Heart left ventricle (tissue), 16 donors: ENCODE data around the gene CPE. TPM values are rescaled to one million over a fixed set of nuclear protein-coding genes. Genes with fewer than 3 reads are reported as not detected.
A peak's percentile ranks its signal among the peaks of the same experiment; 100 is the strongest.

Experiments
- ATAC-seq, 4 donors: fragments of 200-7000 bp; cut with Tn5 transposase; one replicate each; pipeline ENCODE4 v1.9.1; 2020 to 2022; ENCODE audit warnings: moderate library complexity in 4 of 4, mild to moderate bottlenecking in 3 of 4, moderate number of reproducible peaks in 1 of 4
- DNase-seq, 5 donors: peaks; one replicate each; pipeline ENCODE4 v3.0.0-alpha.2; 2020
- H3K27ac ChIP-seq, 12 donors: fragments of 200-600 bp; sonication (generic) in 4 of 12; one replicate each; pipeline versions ENCODE4 v1.5.0 to v1.8.0; 2016 to 2022; ENCODE audit warnings: mild to moderate bottlenecking in 2 of 12
- H3K27me3 ChIP-seq, 9 donors: fragments of 200-600 bp; sonication (generic) in 2 of 9; one replicate each; pipeline versions ENCODE4 v1.5.1 to v1.8.0; 2016 to 2022; ENCODE audit warnings: mild to moderate bottlenecking in 3 of 9
- H3K36me3 ChIP-seq, 9 donors: fragments of 200-600 bp; sonication (generic) in 2 of 9; one replicate each; pipeline versions ENCODE4 v1.5.0 to v1.8.0; 2018 to 2022; ENCODE audit warnings: mild to moderate bottlenecking in 2 of 9
- H3K4me1 ChIP-seq, 12 donors: fragments of 200-600 bp; sonication (generic) in 4 of 12; one replicate each; pipeline versions ENCODE4 v1.5.0 to v1.8.0; 2016 to 2022; ENCODE audit warnings: mild to moderate bottlenecking in 3 of 12
- H3K4me3 ChIP-seq, 12 donors: fragments of 200-600 bp; sonication (generic) in 4 of 12; one replicate each; pipeline versions ENCODE4 v1.5.0 to v1.8.0; 2017 to 2022; ENCODE audit warnings: mild to moderate bottlenecking in 9 of 12, moderate library complexity in 4 of 12
- H3K9me3 ChIP-seq, 12 donors: fragments of 200-600 bp; sonication (generic) in 4 of 12; one replicate each; pipeline versions ENCODE4 v1.5.0 to v1.8.0; 2016 to 2022; ENCODE audit warnings: mild to moderate bottlenecking in 1 of 12
- CTCF ChIP-seq, 12 donors: fragments of 200-600 bp; sonication (generic) in 4 of 12; IDR thresholded peaks; one replicate each; pipeline versions ENCODE4 v1.5.0 to v1.8.0; 2018 to 2022; ENCODE audit warnings: antibody characterized with exemption in 12 of 12, mild to moderate bottlenecking in 5 of 12
- POLR2A ChIP-seq, 2 donors: fragments of 450-650 bp; IDR thresholded peaks; one replicate each; pipeline ENCODE4 v1.6.1; 2017; ENCODE audit warnings: antibody characterized with exemption in 2 of 2, mild to moderate bottlenecking in 2 of 2, moderate library complexity in 2 of 2
- WGBS, 4 donors: extraction: QIAGEN DNeasy Blood & Tissue Kit in 2 of 4; methylation state at CpG; one replicate each; pipeline versions ENCODE4 v1.1.5 to v1.1.7; 2013 to 2018; 5-methylcytosine and 5-hydroxymethylcytosine counted together
- intact Hi-C, 10 donors: fragments of 100-400 bp; cut with DNase I; formaldehyde crosslinking; loops; one replicate each; pipeline versions ENCODE4 v1.11.1 to v1.14.2; 2022
- polyA plus RNA-seq, 2 donors: library from polyadenylated mRNA; stranded (reverse); fragments of 200-250 nt; gene quantifications; one replicate each; pipeline ENCODE4 v1.2.3, GENCODE V29; 2013
- total RNA-seq, 9 donors: library from RNA; depleted of rRNA in 2 of 9; stranded (reverse); fragments of >200 nt in 2 of 9; fragmentation: NEBNext Ultra II Directional in 3 of 9; extraction: Animal tissue kit (Norgen Biotek cat#: 25700) in 3 of 9; gene quantifications; one replicate each; pipeline versions ENCODE4 v1.1.0 to v1.2.4, GENCODE V29; 2016 to 2023
- donor health status: ischemic (EF 13 %, LVEDD 7.1; RV severe dilation, severe dysfunction).
- donor health status: healthy with polysubstance abuse.
- donor health status: DM: no; HTN: yes; CAD: no.
- donor health status: DM: no; HTN: no; CAD: no.
- donor health status: ischemic (EF 25% LVEDD 6.9; RV normal size, moderate dysfunction).
- donor health status: ischemic (EF 25% LVEDD 5.7; RV mildly dilated, moderate dysfunction).
- donor health status: healthy.
- donor health status: DM: yes; HTN: yes; CAD: no.
- donor health status: ischemic (EF 35%, LVEDD 5.7; RV mildly dilated, moderate dysfunction).
- donor health status: nonischemic (EF 11% LVEDD 7.7; RV severe dilation, severe dysfunction).
- donor health status: DM: yes; HTN: yes; CAD: no.
- donor health status: PGD.
- donor health status: ischemic (EF 29% LVEDD 5.4; RV normal size, mild dysfunction).
- donor health status: nonischemic (EF 23%, LVEDD 6.1; RV moderate dilation, normal function).

Gene CPE
- total and polyA plus RNA-seq, 11 donors: 13.3 to 115 (median 28.4) TPM

DNA sequence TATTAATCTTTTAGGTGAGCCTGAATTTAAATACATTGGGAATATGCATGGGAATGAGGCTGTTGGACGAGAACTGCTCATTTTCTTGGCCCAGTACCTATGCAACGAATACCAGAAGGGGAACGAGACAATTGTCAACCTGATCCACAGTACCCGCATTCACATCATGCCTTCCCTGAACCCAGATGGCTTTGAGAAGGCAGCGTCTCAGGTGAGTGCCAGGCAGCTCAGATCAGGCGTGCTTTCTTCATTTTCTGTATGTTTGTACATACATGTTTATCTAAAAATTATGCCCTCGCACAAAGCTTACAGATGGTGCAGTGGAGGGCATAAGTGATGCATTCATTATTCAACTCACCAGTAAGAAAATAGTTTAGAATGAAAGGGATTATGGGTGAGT lies 85.6 kb downstream of the CPE start:
- TF ChIP-seq CTCF (IDR thresholded peaks at IDR 0.05) (no peak), POLR2A (IDR thresholded peaks at IDR 0.05) (no peak)
- 59 to 70% (median 65%) methylated on average over 7 of the region's 7 CpGs for WGBS, 4 donors
- Histone ChIP-seq H3K27me3 (no peaks in the 10 kb centered on the region), H3K27ac (no peak overlapping the region), H3K36me3 (peaks cover 0 to 7% (median 0%) of the 10 kb centered on the region in 9 donors), H3K9me3 (no peaks in the 10 kb centered on the region), H3K4me1 (peaks cover 0 to 14% (median 0%) of the 10 kb centered on the region in 12 donors), H3K4me3 (no peak overlapping the region)
- intact Hi-C loops: loop anchor here (1.0 to 10.0 kb wide), 10 partner anchors 87 to 336 kb away; partner anchors contain the start of gene CPE (in 6 of the 10)
- ATAC-seq (no peak), DNase-seq (no peak)

DNA sequence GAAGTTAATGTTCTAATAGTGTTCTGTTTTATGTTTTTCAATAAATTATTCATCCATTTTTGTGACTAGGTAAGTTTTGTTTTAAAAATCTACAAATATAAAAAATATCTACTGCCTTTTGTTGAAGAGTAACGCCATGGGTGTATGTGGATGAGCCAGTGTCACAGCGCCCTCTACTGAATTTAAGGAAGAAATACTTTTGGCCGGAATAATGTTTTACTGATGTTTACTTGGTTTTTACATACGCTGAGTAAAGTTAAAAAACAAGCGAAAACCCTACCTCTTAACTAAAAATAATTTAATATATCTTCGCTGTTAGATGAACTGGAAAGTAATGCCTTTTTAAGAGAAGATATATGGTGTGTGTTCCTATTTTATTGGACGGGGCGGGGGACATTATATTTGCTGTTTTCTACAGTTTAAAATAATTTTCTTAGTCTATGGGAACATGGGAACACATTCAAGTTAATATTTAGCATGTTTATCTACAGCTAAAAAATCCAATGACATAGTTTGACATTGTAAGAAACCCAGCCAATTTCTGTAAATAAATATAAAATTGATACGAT lies 86.1 kb downstream of the CPE start:
- Histone ChIP-seq H3K27me3 (no peaks in the 10 kb centered on the region), H3K36me3 (peaks cover 0 to 7% (median 0%) of the 10 kb centered on the region in 9 donors), H3K4me3 (no peak overlapping the region), H3K27ac (no peak overlapping the region), H3K4me1 (peaks cover 0 to 14% (median 0%) of the 10 kb centered on the region in 12 donors), H3K9me3 (no peaks in the 10 kb centered on the region)
- WGBS, 4 donors: 25 to 28% (median 27%) methylated on average over 9 of the region's 9 CpGs
- no peak for TF ChIP-seq POLR2A (IDR thresholded peaks at IDR 0.05)
- TF ChIP-seq CTCF (IDR thresholded peaks at IDR 0.05): peak; percentile 54 to 89 (median 80)
- ATAC-seq: peak in 2 of 4 donors; percentile 59 to 62
- no peak for DNase-seq
- intact Hi-C loops: loop anchor here (1.0 to 10.0 kb wide), 10 partner anchors 88 to 336 kb away; partner anchors contain the start of gene CPE (in 6 of the 10)

DNA sequence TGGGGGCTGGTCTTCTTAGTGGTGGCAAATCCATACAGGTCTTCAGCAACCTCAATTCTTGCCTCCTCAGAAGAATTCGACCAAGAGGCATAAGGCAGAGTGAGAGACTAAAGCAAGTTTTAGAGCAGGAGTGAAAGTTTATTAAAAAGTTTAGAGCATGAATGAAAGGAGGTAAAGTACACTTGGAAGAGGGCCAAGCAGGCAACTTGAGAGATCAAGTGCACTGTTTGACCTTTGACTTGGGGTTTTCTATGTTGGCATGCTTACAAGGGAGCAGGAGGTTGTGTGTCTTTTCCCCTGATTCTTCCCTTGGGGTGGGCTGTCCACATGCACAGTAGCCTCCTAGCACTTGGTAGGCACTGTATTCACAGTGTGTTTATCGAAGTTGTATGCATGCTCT lies 91.2 kb downstream of the CPE start:
- peaks cover 0 to 32% (median 11%) of the 10 kb centered on the region in 12 donors for H3K9me3 ChIP-seq
- ATAC-seq (no peak), DNase-seq (no peak)
- no peaks in the 10 kb centered on the region for H3K27me3 ChIP-seq
- 68 to 89% (median 81%) methylated on average over 2 of the region's 2 CpGs for WGBS, 4 donors
- peaks cover 0 to 7% (median 0%) of the 10 kb centered on the region in 9 donors for H3K36me3 ChIP-seq
- no peaks in the 10 kb centered on the region for H3K4me1 ChIP-seq
- no peak overlapping the region for H3K27ac ChIP-seq
- no peak overlapping the region for H3K4me3 ChIP-seq
- intact Hi-C loops: no loop called here
- TF ChIP-seq CTCF (IDR thresholded peaks at IDR 0.05) (no peak), POLR2A (IDR thresholded peaks at IDR 0.05) (no peak)

DNA sequence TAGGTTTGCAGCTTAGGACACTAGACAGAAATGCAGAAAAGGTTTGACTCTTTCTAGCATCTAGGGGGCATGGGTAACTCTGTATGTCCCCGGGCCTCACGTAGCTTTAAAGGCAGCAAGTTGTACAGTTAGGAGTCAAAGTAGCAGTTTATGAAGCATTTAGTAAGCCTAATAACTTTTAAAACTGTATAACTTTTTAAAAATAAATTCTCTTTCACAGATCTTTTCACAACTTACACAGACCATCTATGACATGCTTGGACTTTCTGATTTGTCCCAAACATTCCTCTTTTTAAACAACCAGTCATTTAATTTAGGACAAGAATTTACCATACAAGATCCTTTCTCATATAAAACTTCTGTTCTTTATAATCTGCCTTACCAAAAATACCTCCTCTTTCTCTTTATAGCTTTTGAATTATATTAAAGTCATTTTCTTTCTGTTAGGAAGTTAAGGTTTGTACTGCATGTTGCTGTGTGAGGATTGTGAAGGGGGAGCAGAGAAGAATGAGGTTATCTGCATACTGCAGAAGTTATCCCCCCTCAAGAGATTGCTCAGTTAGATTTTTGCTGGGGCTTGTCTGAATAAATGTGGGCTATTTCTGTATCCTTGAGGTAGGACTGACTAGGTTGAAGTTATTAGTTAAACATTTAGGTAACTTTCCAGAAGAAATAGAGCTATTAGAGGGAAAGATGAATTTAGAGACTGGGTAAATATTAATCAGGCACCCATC lies 94.3 kb downstream of the CPE start:
- ATAC-seq (no peak), DNase-seq (no peak)
- Histone ChIP-seq H3K36me3 (peaks cover 0 to 2% (median 0%) of the 10 kb centered on the region in 9 donors), H3K27me3 (no peaks in the 10 kb centered on the region), H3K4me1 (no peaks in the 10 kb centered on the region), H3K9me3 (peaks cover 0 to 32% (median 11%) of the 10 kb centered on the region in 12 donors), H3K27ac (no peak overlapping the region), H3K4me3 (no peak overlapping the region)
- no peak for TF ChIP-seq POLR2A (IDR thresholded peaks at IDR 0.05)
- TF ChIP-seq CTCF (IDR thresholded peaks at IDR 0.05): no peak
- 51 to 88% (median 82%) methylated on average over 2 of the region's 2 CpGs for WGBS, 4 donors
- intact Hi-C loops: no loop called here
